Immature natural killer cell (primary cell): Measurements from ENCODE around the gene FRMD4A. TPM values are rescaled to one million over a fixed set of nuclear protein-coding genes. Genes with fewer than 3 reads are reported as not detected.
"Not testable (repeated sequence)": the region's sequence is repeated elsewhere in the genome, so short reads cannot be mapped to it uniquely, and the experiment has no call there.

ENCODE experiments used
- DNase-seq, 3 donors: peaks; one replicate each; pipeline ENCODE4 v3.0.0; 2022; ENCODE audit warnings: mixed read lengths in 1 of 3
- H3K27ac Mint-ChIP-seq, 6 donors: one replicate each; pipeline ENCODE4 v1.8.0; 2020; ENCODE audit warnings: mixed read lengths in 6 of 6, mild to moderate bottlenecking in 5 of 6, inconsistent platforms in 4 of 6, moderate library complexity in 3 of 6
- H3K27me3 Mint-ChIP-seq, 3 donors: one replicate each; pipeline ENCODE4 v1.8.0; 2020 to 2021; ENCODE audit warnings: low read depth in 3 of 3, mild to moderate bottlenecking in 3 of 3, mixed read lengths in 3 of 3, moderate library complexity in 3 of 3, inconsistent platforms in 1 of 3
- H3K36me3 Mint-ChIP-seq, 3 donors: one replicate each; pipeline ENCODE4 v1.8.0; 2020; ENCODE audit warnings: mixed read lengths in 3 of 3, inconsistent platforms in 2 of 3, mild to moderate bottlenecking in 2 of 3
- H3K4me1 Mint-ChIP-seq, 2 donors: one replicate each; pipeline ENCODE4 v1.8.0; 2020; ENCODE audit warnings: inconsistent platforms in 2 of 2, mild to moderate bottlenecking in 2 of 2, mixed read lengths in 2 of 2, moderate library complexity in 1 of 2
- H3K4me3 Mint-ChIP-seq, 5 donors: one replicate each; pipeline ENCODE4 v1.8.0; 2020; ENCODE audit warnings: mild to moderate bottlenecking in 5 of 5, mixed read lengths in 5 of 5, inconsistent platforms in 3 of 5, moderate library complexity in 3 of 5
- H3K9me3 Mint-ChIP-seq, 6 donors: one replicate each; pipeline ENCODE4 v1.8.0; 2020; ENCODE audit warnings: mild to moderate bottlenecking in 6 of 6, mixed read lengths in 6 of 6, inconsistent platforms in 4 of 6, moderate library complexity in 3 of 6
- polyA plus RNA-seq, 3 donors: library from polyadenylated mRNA; unstranded; fragments of 300-500 nt; fragmentation: Illumina TruSeq; gene quantifications; one replicate each; pipeline ENCODE4 v1.2.3, GENCODE V29; 2021

Gene FRMD4A
- polyA plus RNA-seq, 3 donors from 2014 or later, result 0.48 TPM; not detected in 2

DNA sequence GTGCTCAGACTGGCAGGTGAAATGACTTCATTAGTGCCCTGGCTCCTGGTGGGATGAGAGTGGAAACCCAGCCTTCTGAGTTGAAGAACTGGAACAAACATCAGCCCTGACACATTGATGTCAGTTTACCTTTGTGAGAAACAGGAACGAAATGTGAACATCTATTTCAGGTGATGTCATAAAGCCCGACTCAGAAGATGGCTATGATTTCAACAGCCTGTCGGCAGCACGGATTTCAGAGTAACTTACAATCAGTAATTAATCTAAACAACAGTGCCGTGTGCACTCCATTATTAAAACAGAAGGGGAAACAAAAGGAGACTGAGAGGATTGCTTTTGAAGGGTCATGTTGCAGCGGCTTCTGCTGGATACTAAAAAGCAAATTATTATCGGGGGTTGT, 243.2 kb downstream of the FRMD4A start:
- Mint-ChIP-seq H3K9me3 (no peaks in the 10 kb centered on the region), H3K4me3 (no peak overlapping the region), H3K27ac (no peak overlapping the region), H3K4me1 (no peaks in the 10 kb centered on the region), H3K27me3 (peaks cover 2 to 5% (median 4%) of the 10 kb centered on the region in 3 donors), H3K36me3 (no peaks in the 10 kb centered on the region)
- no peak for DNase-seq

GRCh38 chr10:14086596-14086995, 244.1 kb downstream of the FRMD4A start:
- Mint-ChIP-seq H3K4me1 (no peaks in the 10 kb centered on the region), H3K36me3 (no peaks in the 10 kb centered on the region), H3K4me3 (no peak overlapping the region), H3K27ac (no peak overlapping the region), H3K9me3 (no peaks in the 10 kb centered on the region), H3K27me3 (peaks cover 2 to 5% (median 4%) of the 10 kb centered on the region in 3 donors)
- DNase-seq, result no peak

DNA sequence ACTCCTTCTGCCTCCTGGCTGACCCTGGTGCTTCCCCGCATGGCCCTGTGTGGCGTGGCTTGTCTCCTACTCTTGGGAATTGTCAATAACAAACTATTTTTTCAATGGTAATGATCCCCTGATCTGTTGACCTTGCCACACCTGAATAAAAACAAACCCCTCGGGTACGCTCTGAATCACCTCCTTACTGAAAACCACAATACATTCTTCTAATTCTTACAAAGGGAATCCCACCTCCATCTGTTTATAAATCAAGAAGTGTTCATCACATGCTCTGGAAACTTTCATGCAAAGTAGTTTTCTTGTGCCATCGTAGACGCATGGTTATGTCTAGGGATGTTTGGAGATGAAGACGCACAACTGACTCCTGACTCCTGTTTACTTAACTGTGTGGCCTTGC, 245.8 kb downstream of the FRMD4A start:
- Mint-ChIP-seq H3K36me3 (no peaks in the 10 kb centered on the region), H3K27ac (no peak overlapping the region), H3K4me3 (no peak overlapping the region), H3K27me3 (peaks cover 3 to 5% (median 4%) of the 10 kb centered on the region in 3 donors), H3K9me3 (no peaks in the 10 kb centered on the region), H3K4me1 (no peaks in the 10 kb centered on the region)
- DNase-seq, result no peak

GRCh38 chr10:14080795-14081194, 249.9 kb downstream of the FRMD4A start:
- peaks cover 0 to 4% (median 0%) of the 10 kb centered on the region in 6 donors for H3K9me3 Mint-ChIP-seq
- H3K27ac Mint-ChIP-seq, result no peak overlapping the region
- H3K27me3 Mint-ChIP-seq, result peaks cover 0 to 7% (median 5%) of the 10 kb centered on the region in 3 donors
- no peaks in the 10 kb centered on the region for H3K4me1 Mint-ChIP-seq
- DNase-seq, result no peak
- no peaks in the 10 kb centered on the region for H3K36me3 Mint-ChIP-seq
- H3K4me3 Mint-ChIP-seq, result no peak overlapping the region

DNA sequence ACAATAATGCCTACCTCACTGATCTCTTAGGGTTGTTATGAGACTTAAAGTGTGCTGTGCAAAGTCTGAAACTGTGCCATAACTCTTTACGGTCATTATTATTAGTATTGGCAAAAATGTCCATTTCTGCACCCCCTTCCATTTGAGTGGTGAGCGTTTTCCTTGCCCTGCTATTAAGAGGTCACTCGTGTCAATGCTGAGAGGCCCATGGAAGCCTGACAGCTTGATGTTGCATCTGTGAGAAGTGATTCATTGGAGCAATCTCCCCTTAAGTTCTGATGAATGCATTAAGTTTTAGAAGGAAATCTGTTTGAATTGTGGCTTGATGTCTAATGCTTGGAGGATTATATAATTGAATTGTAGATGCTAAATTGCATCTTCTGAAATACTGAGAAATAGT, 253.3 kb downstream of the FRMD4A start:
- Mint-ChIP-seq H3K4me3 (no peak overlapping the region), H3K27me3 (peaks cover 4 to 7% (median 5%) of the 10 kb centered on the region in 3 donors), H3K4me1 (no peaks in the 10 kb centered on the region), H3K36me3 (no peaks in the 10 kb centered on the region), H3K9me3 (peaks cover 0 to 4% (median 0%) of the 10 kb centered on the region in 6 donors), H3K27ac (no peak overlapping the region)
- DNase-seq, result no peak

GRCh38 chr10:14074062-14074884, 256.5 kb downstream of the FRMD4A start:
- peaks cover 2 to 5% (median 5%) of the 10 kb centered on the region in 3 donors for H3K27me3 Mint-ChIP-seq
- no peak overlapping the region for H3K27ac Mint-ChIP-seq
- H3K9me3 Mint-ChIP-seq, result peaks cover 0 to 1% (median 0%) of the 10 kb centered on the region in 6 donors
- no peaks in the 10 kb centered on the region for H3K36me3 Mint-ChIP-seq
- H3K4me1 Mint-ChIP-seq, result no peaks in the 10 kb centered on the region
- H3K4me3 Mint-ChIP-seq, result no peak overlapping the region
- DNase-seq, result no peak

- Mint-ChIP-seq H3K27ac (no peak overlapping the region), H3K4me1 (no peaks in the 10 kb centered on the region), H3K36me3 (no peaks in the 10 kb centered on the region), H3K27me3 (peaks cover 0 to 5% (median 5%) of the 10 kb centered on the region in 3 donors), H3K4me3 (no peak overlapping the region), H3K9me3 (peaks cover 0 to 3% (median 0%) of the 10 kb centered on the region in 6 donors)
- DNase-seq, result no peak
These were observed 258.2 kb downstream of the FRMD4A start for GRCh38 chr10:14072541-14072940.

GRCh38 chr10:14071956-14072355, 258.8 kb downstream of the FRMD4A start:
- no peak overlapping the region for H3K4me3 Mint-ChIP-seq
- no peak for DNase-seq
- H3K27me3 Mint-ChIP-seq, result peaks cover 0 to 5% (median 5%) of the 10 kb centered on the region in 3 donors
- H3K4me1 Mint-ChIP-seq, result no peaks in the 10 kb centered on the region
- no peaks in the 10 kb centered on the region for H3K36me3 Mint-ChIP-seq
- H3K27ac Mint-ChIP-seq, result no peak overlapping the region
- peaks cover 0 to 3% (median 0%) of the 10 kb centered on the region in 6 donors for H3K9me3 Mint-ChIP-seq

- Mint-ChIP-seq H3K4me1 (no peaks in the 10 kb centered on the region), H3K9me3 (peaks cover 0 to 3% (median 0%) of the 10 kb centered on the region in 6 donors), H3K27me3 (peaks cover 5 to 10% (median 5%) of the 10 kb centered on the region in 3 donors), H3K36me3 (no peaks in the 10 kb centered on the region), H3K4me3 (no peak overlapping the region), H3K27ac (no peak overlapping the region)
- no peak for DNase-seq
These were observed 262.0 kb downstream of the FRMD4A start for GRCh38 chr10:14068601-14069250.

GRCh38 chr10:14067638-14068037, 263.1 kb downstream of the FRMD4A start:
- DNase-seq, H3K4me1 Mint-ChIP-seq, H3K27ac Mint-ChIP-seq, H3K36me3 Mint-ChIP-seq, H3K27me3 Mint-ChIP-seq, H3K9me3 Mint-ChIP-seq, H3K4me3 Mint-ChIP-seq: not testable (repeated sequence)

DNA sequence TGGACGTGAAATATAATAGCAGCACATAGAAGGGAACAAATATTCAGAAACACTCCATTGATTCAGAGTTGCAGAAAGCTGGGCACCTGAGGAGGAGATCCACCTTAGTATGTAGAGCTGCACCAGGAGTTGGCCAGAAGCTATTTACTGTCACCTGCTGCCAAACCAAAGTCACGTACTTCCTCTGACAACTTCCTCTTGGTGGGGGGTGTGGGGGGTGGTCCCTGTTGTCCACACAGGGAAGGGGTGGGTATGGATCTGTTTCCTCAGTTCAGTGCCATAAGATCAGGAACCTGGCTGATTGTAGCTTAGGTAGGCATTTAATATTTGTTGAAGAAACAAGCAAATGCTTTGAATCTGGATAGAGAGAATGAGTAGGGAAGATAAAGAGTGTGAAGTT, 264.6 kb downstream of the FRMD4A start:
- Mint-ChIP-seq H3K27me3 (peaks cover 5 to 9% (median 8%) of the 10 kb centered on the region in 3 donors), H3K27ac (no peak overlapping the region), H3K36me3 (no peaks in the 10 kb centered on the region), H3K4me1 (no peaks in the 10 kb centered on the region), H3K4me3 (no peak overlapping the region), H3K9me3 (peaks cover 0 to 3% (median 0%) of the 10 kb centered on the region in 6 donors)
- DNase-seq, result no peak

DNA sequence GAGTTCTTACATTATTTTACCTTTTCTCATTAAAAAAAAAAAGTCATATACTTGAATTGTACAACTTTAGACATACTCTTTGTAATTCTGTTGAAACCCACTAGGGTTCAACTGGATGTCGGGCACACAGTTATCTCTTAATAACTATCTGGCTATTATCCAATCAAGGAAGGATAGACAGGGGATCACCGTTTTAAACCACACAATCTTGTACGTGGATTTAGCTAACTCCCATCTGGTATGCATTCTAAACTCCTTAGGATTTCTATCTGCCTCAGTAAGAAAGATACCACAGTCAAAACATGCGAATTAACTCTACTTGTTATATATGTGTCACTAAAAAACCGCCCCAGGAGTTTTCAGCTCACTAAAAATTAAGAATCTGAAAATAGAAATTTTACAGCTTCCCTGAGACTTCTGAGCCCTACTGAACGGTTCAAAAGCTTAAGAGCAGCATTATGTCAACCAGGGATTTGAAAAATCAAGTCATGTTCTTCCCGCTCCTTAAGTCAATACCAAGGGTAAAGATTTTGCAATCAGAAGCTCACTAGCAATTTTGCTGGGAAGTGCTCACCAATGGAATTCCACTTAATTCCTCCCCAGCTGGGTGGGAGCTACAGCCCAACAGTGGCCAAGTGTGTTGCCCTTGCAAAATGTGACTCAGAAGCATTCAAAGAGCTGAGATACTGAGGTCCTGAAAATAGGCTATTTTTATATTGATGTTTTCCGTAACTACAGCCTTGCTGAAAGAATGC, 267.0 kb downstream of the FRMD4A start:
- H3K27ac Mint-ChIP-seq, result no peak overlapping the region
- no peaks in the 10 kb centered on the region for H3K36me3 Mint-ChIP-seq
- no peak for DNase-seq
- H3K4me3 Mint-ChIP-seq, result no peak overlapping the region
- peaks cover 2 to 9% (median 8%) of the 10 kb centered on the region in 3 donors for H3K27me3 Mint-ChIP-seq
- peaks cover 0 to 3% (median 0%) of the 10 kb centered on the region in 6 donors for H3K9me3 Mint-ChIP-seq
- no peaks in the 10 kb centered on the region for H3K4me1 Mint-ChIP-seq

DNA sequence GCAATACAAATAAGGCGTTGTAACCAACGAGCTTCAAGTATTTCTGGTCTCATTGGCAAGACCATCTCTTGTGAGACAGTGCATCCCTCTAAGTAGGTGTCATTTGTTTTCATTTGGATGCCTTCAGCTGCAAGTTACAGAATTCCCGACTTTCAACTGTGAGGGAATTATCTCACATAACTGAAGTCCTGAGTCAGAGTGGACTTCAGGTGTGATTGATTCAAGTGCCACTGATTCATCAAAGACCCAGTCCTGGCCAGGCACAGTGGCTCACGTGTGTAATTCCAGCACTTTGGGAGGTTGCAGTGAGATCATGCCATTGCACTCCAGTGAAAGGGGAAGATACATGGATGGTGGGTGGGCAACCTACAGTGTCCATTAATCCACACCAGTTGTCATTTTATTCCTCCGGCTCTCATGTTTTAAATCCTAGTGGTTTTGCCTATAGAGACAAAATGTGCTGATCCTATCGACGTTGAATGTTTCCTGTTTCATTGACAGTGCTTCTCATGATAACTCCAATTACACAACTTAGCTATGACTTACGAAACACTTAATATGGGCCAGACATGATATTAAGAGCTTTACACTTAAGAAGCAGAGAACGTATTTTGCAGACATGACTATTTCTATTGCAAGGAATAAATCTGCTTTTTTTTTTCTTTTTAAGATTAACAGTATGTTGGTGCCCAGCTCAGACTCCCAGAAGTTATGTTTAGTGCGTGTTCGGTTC, 268.0 kb downstream of the FRMD4A start:
- H3K4me1 Mint-ChIP-seq, result no peaks in the 10 kb centered on the region
- peaks cover 2 to 9% (median 8%) of the 10 kb centered on the region in 3 donors for H3K27me3 Mint-ChIP-seq
- no peaks in the 10 kb centered on the region for H3K36me3 Mint-ChIP-seq
- H3K9me3 Mint-ChIP-seq, result no peaks in the 10 kb centered on the region
- H3K4me3 Mint-ChIP-seq, result no peak overlapping the region
- no peak for DNase-seq
- H3K27ac Mint-ChIP-seq, result no peak overlapping the region
